ENCODE results near the gene LPCAT1. TPM values are rescaled to one million over a fixed set of nuclear protein-coding genes. Genes with fewer than 3 reads are reported as not detected.

The LPCAT1 gene
- total RNA-seq, 3 donors from 2014 or later (not counting 1 experiment from before 2014, with no cell fraction given): 196 to 302 (median 252) TPM

GRCh38 chr5:1413611-1414241 lies 110.0 kb downstream of the LPCAT1 start:
- Mint-ChIP-seq H3K27me3 (ENCODE audit: low read depth in 2 of 2) (peaks cover 0 to 11% of the 10 kb centered on the region in 2 donors), H3K4me1 (peaks cover 0 to 5% of the 10 kb centered on the region in 2 donors), H3K36me3 (no peaks in the 10 kb centered on the region), H3K4me3 (no peak overlapping the region), H3K27ac (no peak overlapping the region), H3K9me3 (no peaks in the 10 kb centered on the region)
- TF ChIP-seq CTCF (IDR thresholded peaks at IDR 0.05): no peak
- ATAC-seq (no peak), DNase-seq (no peak)
- H3K36me3 ChIP-seq (ENCODE audit: control insufficient read depth, insufficient read depth, low read length): no peaks in the 10 kb centered on the region
- intact Hi-C loops (cut with micrococcal nuclease): no loop called here
- 85% methylated on average over 23 of the region's 23 CpGs for WGBS (ENCODE audit: insufficient coverage)
- H3K27me3 ChIP-seq (ENCODE audit: control insufficient read depth, insufficient read depth, low read length): peaks cover 2% of the 10 kb centered on the region
- no peak overlapping the region for H3K27ac ChIP-seq (ENCODE audit: low read length)
- no peaks in the 10 kb centered on the region for H3K9me3 ChIP-seq (ENCODE audit: control insufficient read depth, insufficient read depth, low read length)
- H3K4me3 ChIP-seq (ENCODE audit: low read length): no peak overlapping the region
- peaks cover 2% of the 10 kb centered on the region for H3K4me1 ChIP-seq (ENCODE audit: control insufficient read depth, insufficient read depth, low read length)

GRCh38 chr5:1413211-1413610 lies 110.5 kb downstream of the LPCAT1 start:
- Histone ChIP-seq H3K4me1 (ENCODE audit: control insufficient read depth, insufficient read depth, low read length) (peaks cover 4% of the 10 kb centered on the region), H3K9me3 (ENCODE audit: control insufficient read depth, insufficient read depth, low read length) (no peaks in the 10 kb centered on the region), H3K4me3 (ENCODE audit: low read length) (no peak overlapping the region), H3K27me3 (ENCODE audit: control insufficient read depth, insufficient read depth, low read length) (peaks cover 2% of the 10 kb centered on the region), H3K27ac (ENCODE audit: low read length) (no peak overlapping the region), H3K36me3 (ENCODE audit: control insufficient read depth, insufficient read depth, low read length) (no peaks in the 10 kb centered on the region)
- DNase-seq (no peak), ATAC-seq (no peak)
- Mint-ChIP-seq H3K9me3 (no peaks in the 10 kb centered on the region), H3K4me3 (no peak overlapping the region), H3K4me1 (peaks cover 0 to 5% of the 10 kb centered on the region in 2 donors), H3K27ac (no peak overlapping the region), H3K36me3 (no peaks in the 10 kb centered on the region), H3K27me3 (ENCODE audit: low read depth in 2 of 2) (peaks cover under 1 to 11% of the 10 kb centered on the region in 2 donors)
- TF ChIP-seq CTCF (IDR thresholded peaks at IDR 0.05): no peak
- intact Hi-C loops (cut with micrococcal nuclease): no loop called here
- 74% methylated on average over 13 of the region's 13 CpGs for WGBS (ENCODE audit: insufficient coverage)

GRCh38 chr5:1412621-1413020 lies 111.1 kb downstream of the LPCAT1 start:
- no peak for TF ChIP-seq CTCF (IDR thresholded peaks at IDR 0.05)
- Mint-ChIP-seq H3K4me3 (no peak overlapping the region), H3K9me3 (no peaks in the 10 kb centered on the region), H3K4me1 (peaks cover 0 to 5% of the 10 kb centered on the region in 2 donors), H3K36me3 (no peaks in the 10 kb centered on the region), H3K27me3 (ENCODE audit: low read depth in 2 of 2) (peaks cover 6 to 11% of the 10 kb centered on the region in 2 donors), H3K27ac (no peak overlapping the region)
- Histone ChIP-seq H3K27me3 (ENCODE audit: control insufficient read depth, insufficient read depth, low read length) (peaks cover 2% of the 10 kb centered on the region), H3K36me3 (ENCODE audit: control insufficient read depth, insufficient read depth, low read length) (no peaks in the 10 kb centered on the region), H3K27ac (ENCODE audit: low read length) (no peak overlapping the region), H3K4me3 (ENCODE audit: low read length) (no peak overlapping the region), H3K9me3 (ENCODE audit: control insufficient read depth, insufficient read depth, low read length) (no peaks in the 10 kb centered on the region), H3K4me1 (ENCODE audit: control insufficient read depth, insufficient read depth, low read length) (peaks cover 4% of the 10 kb centered on the region)
- ATAC-seq: no peak
- WGBS (ENCODE audit: insufficient coverage): 72% methylated on average over 10 of the region's 10 CpGs
- DNase-seq: no peak
- intact Hi-C loops (cut with micrococcal nuclease): no loop called here

GRCh38 chr5:1412163-1412562 lies 111.6 kb downstream of the LPCAT1 start:
- TF ChIP-seq CTCF (IDR thresholded peaks at IDR 0.05): no peak
- WGBS (ENCODE audit: insufficient coverage): 45% methylated on average over 16 of the region's 16 CpGs
- DNase-seq: no peak
- no peaks in the 10 kb centered on the region for H3K36me3 ChIP-seq (ENCODE audit: control insufficient read depth, insufficient read depth, low read length)
- H3K4me1 Mint-ChIP-seq: peaks cover 0 to 5% of the 10 kb centered on the region in 2 donors
- H3K9me3 ChIP-seq (ENCODE audit: control insufficient read depth, insufficient read depth, low read length): no peaks in the 10 kb centered on the region
- H3K27ac ChIP-seq (ENCODE audit: low read length): no peak overlapping the region
- no peak overlapping the region for H3K4me3 Mint-ChIP-seq
- no peaks in the 10 kb centered on the region for H3K36me3 Mint-ChIP-seq
- peaks cover 2% of the 10 kb centered on the region for H3K27me3 ChIP-seq (ENCODE audit: control insufficient read depth, insufficient read depth, low read length)
- peaks cover 4% of the 10 kb centered on the region for H3K4me1 ChIP-seq (ENCODE audit: control insufficient read depth, insufficient read depth, low read length)
- no peak overlapping the region for H3K27ac Mint-ChIP-seq
- intact Hi-C loops (cut with micrococcal nuclease): no loop called here
- no peak overlapping the region for H3K4me3 ChIP-seq (ENCODE audit: low read length)
- no peak for ATAC-seq
- H3K9me3 Mint-ChIP-seq: no peaks in the 10 kb centered on the region
- H3K27me3 Mint-ChIP-seq (ENCODE audit: low read depth in 2 of 2): peaks cover 11% of the 10 kb centered on the region in 2 donors
